Testis (tissue), 2 donors: Measurements from ENCODE around the gene C16orf78.

ENCODE experiments used
- POLR2A ChIP-seq: fragments of 450-650 bp; IDR thresholded peaks from one replicate; pipeline ENCODE4 v1.6.1; 2017; ENCODE audit warnings: antibody characterized with exemption, mild to moderate bottlenecking, moderate library complexity
- TF ChIP-seq, protein P1 (sequence below), 3 experiments: fragments of 450-650 bp in 2 of 3; fragments of 200-600 bp in 1 of 3; sonication (generic) in 1 of 3; IDR thresholded peaks; one replicate each; pipeline ENCODE4 v1.5.1; 2016 to 2019; ENCODE audit warnings: antibody characterized with exemption in 3 of 3, mild to moderate bottlenecking in 2 of 3, moderate library complexity in 1 of 3

DNA sequence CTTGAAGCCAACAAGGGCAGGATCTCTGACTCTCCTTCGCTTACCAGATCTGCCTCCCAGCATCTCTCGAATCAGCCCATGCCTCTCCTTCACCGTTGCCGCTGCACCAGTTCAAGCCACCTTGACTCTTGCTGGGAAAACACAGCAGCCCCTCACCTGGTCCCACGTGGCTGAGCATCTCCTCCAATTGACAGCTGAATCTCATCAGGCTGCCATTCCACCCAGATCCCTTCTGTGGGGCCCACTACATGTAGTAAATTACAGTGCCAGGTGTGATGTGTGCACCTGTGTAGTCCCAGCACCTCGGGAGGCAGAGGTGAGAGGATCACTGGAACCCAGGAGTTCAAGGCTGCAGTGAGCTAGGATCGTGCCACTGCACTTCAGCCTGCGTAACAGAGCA lies 37.8 kb upstream of the C16orf78 start:
- TF ChIP-seq, protein P1, sequence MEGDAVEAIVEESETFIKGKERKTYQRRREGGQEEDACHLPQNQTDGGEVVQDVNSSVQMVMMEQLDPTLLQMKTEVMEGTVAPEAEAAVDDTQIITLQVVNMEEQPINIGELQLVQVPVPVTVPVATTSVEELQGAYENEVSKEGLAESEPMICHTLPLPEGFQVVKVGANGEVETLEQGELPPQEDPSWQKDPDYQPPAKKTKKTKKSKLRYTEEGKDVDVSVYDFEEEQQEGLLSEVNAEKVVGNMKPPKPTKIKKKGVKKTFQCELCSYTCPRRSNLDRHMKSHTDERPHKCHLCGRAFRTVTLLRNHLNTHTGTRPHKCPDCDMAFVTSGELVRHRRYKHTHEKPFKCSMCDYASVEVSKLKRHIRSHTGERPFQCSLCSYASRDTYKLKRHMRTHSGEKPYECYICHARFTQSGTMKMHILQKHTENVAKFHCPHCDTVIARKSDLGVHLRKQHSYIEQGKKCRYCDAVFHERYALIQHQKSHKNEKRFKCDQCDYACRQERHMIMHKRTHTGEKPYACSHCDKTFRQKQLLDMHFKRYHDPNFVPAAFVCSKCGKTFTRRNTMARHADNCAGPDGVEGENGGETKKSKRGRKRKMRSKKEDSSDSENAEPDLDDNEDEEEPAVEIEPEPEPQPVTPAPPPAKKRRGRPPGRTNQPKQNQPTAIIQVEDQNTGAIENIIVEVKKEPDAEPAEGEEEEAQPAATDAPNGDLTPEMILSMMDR (IDR thresholded peaks at IDR 0.05): no peak
- TF ChIP-seq POLR2A: no peak
